GM12878 (cell line): ENCODE data around the gene TFAP2B. TPM values are rescaled to one million over a fixed set of nuclear protein-coding genes. Genes with fewer than 3 reads are reported as not detected.

Experiments used
- ATAC-seq: fragments of 200-7000 bp; cut with Tn5 transposase; 3 replicates; pipeline ENCODE4 v1.9.1; 2020; ENCODE audit warnings: mild to moderate bottlenecking, moderate library complexity
- BruUV-seq: library from RNA; stranded (reverse); fragments of 400-500 nt; replicated peaks from 2 replicates; lab custom pipeline; 2021; lab: Mats Ljungman, UMichigan
- CTCF ChIA-PET: fragments of 300-600 bp; sonication (Branson Sonifier 250); formaldehyde crosslinking; extraction: SDS; loops from one replicate; lab custom pipeline; 2021; ENCODE audit warnings: inconsistent platforms; lab: Yijun Ruan, JAX
- POLR2A ChIA-PET: fragments of 350-600 bp; formaldehyde crosslinking; extraction: SDS; loops from one replicate; lab custom pipeline; 2021; ENCODE audit warnings: inconsistent platforms; lab: Charles Lee
- RAD21 ChIA-PET: fragments of 300-600 bp; sonication (Branson Sonifier 250); formaldehyde crosslinking; loops from one replicate; lab custom pipeline; 2023; ENCODE audit warnings: antibody characterized with exemption; ENCODE audit not compliant: unreplicated experiment; lab: Charles Lee
- SMC1A ChIA-PET: fragments of 300-600 bp; sonication (Branson Sonifier 250); formaldehyde crosslinking; loops from one replicate; lab custom pipeline; 2023; ENCODE audit not compliant: unreplicated experiment, uncharacterized antibody; lab: Charles Lee
- DNase-seq: peaks from one replicate; pipeline ENCODE4 v3.0.0-alpha.2; 2011; ENCODE audit warnings: low read depth, low spot score
- FAIRE-seq: peaks from 3 replicates; lab custom pipeline; 2011; peaks lifted over from hg19 to GRCh38; lab: Jason Lieb, UNC
- H2AFZ ChIP-seq: 2 replicates; pipeline ENCODE4 v1.6.0; 2011; ENCODE audit warnings: low read depth, low read length, control low read depth; ENCODE audit not compliant: control insufficient read depth
- H3K27ac ChIP-seq: 2 replicates; pipeline ENCODE4 v1.5.1; 2011; ENCODE audit warnings: control low read depth; ENCODE audit not compliant: control insufficient read depth, insufficient read depth
- H3K27me3 ChIP-seq, 2 experiments: replicated peaks in 1 of 2; 2 replicates each; pipeline versions ENCODE4 v1.6.0 to v1.6.1; 2011; ENCODE audit warnings: low read length in 1 of 2; ENCODE audit not compliant: control insufficient read depth in 2 of 2, insufficient read depth in 2 of 2
- H3K36me3 ChIP-seq, 2 experiments: 2 replicates each; pipeline ENCODE4 v1.5.1; 2011; ENCODE audit warnings: low read length in 1 of 2; ENCODE audit not compliant: control insufficient read depth in 2 of 2, insufficient read depth in 2 of 2
- H3K4me1 ChIP-seq: 2 replicates; pipeline ENCODE4 v1.6.1; 2011; ENCODE audit warnings: mild to moderate bottlenecking, low read length, moderate library complexity, mixed read lengths; ENCODE audit not compliant: control insufficient read depth, insufficient read depth
- H3K4me2 ChIP-seq: 2 replicates; pipeline ENCODE4 v1.6.0; 2011; ENCODE audit warnings: control low read depth; ENCODE audit not compliant: control insufficient read depth, insufficient read depth
- H3K4me3 ChIP-seq: fragments of 200-600 bp; sonication (generic); 2 replicates; pipeline ENCODE4 v1.5.1; 2016
- H3K79me2 ChIP-seq: 2 replicates; pipeline ENCODE4 v1.6.0; 2011; ENCODE audit warnings: low read length; ENCODE audit not compliant: control insufficient read depth, insufficient read depth
- H3K9ac ChIP-seq: 2 replicates; pipeline ENCODE4 v1.8.0; 2011; ENCODE audit warnings: low read length, control low read depth, mixed read lengths; ENCODE audit not compliant: control insufficient read depth, insufficient read depth
- H3K9me3 ChIP-seq: replicated peaks from 3 replicates; pipeline ENCODE4 v1.5.1; 2011; ENCODE audit warnings: mild to moderate bottlenecking, low read length; ENCODE audit not compliant: control insufficient read depth, insufficient read depth
- H4K20me1 ChIP-seq: 2 replicates; pipeline ENCODE4 v1.6.0; 2011; ENCODE audit not compliant: control insufficient read depth, insufficient read depth
- CHD1 ChIP-seq: IDR thresholded peaks from 2 replicates; pipeline ENCODE4 v1.6.1; 2012; ENCODE audit warnings: low read depth, low read length, improper control_type of control experiment
- CTCF ChIP-seq, 3 experiments: IDR thresholded peaks in 2 of 3; conservative IDR thresholded peaks in 1 of 3; 2 replicates each; pipeline ENCODE4 v1.5.1; 2011; ENCODE audit warnings: low read depth in 3 of 3, low read length in 3 of 3, mild to moderate bottlenecking in 3 of 3, control low read depth in 2 of 3, moderate library complexity in 2 of 3, inconsistent platforms in 1 of 3, mixed read lengths in 1 of 3; ENCODE audit not compliant: control insufficient read depth in 2 of 3, insufficient read depth in 1 of 3; ENCODE audit errors: extremely low read depth in 1 of 3
- MYB ChIP-seq: fragments of 150-350 bp; IDR thresholded peaks from 2 replicates; pipeline ENCODE4 v1.6.1; 2014; ENCODE audit warnings: mild to moderate bottlenecking, low read depth, low read length, borderline replicate concordance
- USF1 ChIP-seq: IDR thresholded peaks from 2 replicates; pipeline ENCODE4 v1.6.1; 2011; ENCODE audit warnings: borderline replicate concordance, low read depth, mild to moderate bottlenecking, moderate library complexity, mixed read lengths, low read length; ENCODE audit not compliant: insufficient read depth; ENCODE audit errors: extremely low read length
- YY1 ChIP-seq: IDR thresholded peaks from 2 replicates; pipeline ENCODE4 v1.6.1; 2011; ENCODE audit warnings: low read depth, mild to moderate bottlenecking, low read length
- in situ Hi-C: fragments of 300-500 bp; cut with MboI; formaldehyde crosslinking; loops from 9 replicates; pipeline ENCODE4 v1.14.3; 2018; ENCODE audit warnings: mixed read lengths
- intact Hi-C: fragments of 100-400 bp; cut with micrococcal nuclease; formaldehyde crosslinking; loops from one replicate; pipeline ENCODE4 v1.14.2; 2022; ENCODE audit not compliant: unreplicated experiment
- polyA plus RNA-seq, 11 experiments: library from polyadenylated mRNA; depleted of rRNA in 4 of 11; unstranded in 6 of 11; stranded (reverse) in 5 of 11; fragments of >200 nt; fragmentation: Nextera tagmentation in 4 of 11; fragmentation: Illumina TruSeq in 1 of 11; extraction: Ambion mirVana in 4 of 11; extraction: Trizol in 1 of 11; gene quantifications; 1 replicate in 1 of 11; 2 replicates in 10 of 11; pipeline versions ENCODE4 v1.2.1 to v1.2.3, GENCODE V29; 2011 to 2016; ENCODE audit warnings: inconsistent platforms in 2 of 11, missing spikeins in 2 of 11, low read depth in 1 of 11
- total RNA-seq, 4 experiments: library from RNA; depleted of rRNA in 3 of 4; stranded (reverse); fragments of >200 nt in 3 of 4; fragmentation: Illumina TruSeq in 1 of 4; extraction: Trizol in 1 of 4; gene quantifications; 2 replicates each; pipeline versions ENCODE4 v1.2.1 to v1.2.3, GENCODE V29; 2013 to 2021

TFAP2B gene
- total and polyA plus RNA-seq, 10 of the 15 experiments (the other 5 are each of a cell fraction or from before 2014, with no cell fraction given) = 0.03 to 0.15 (median 0.07) TPM; not detected in 5

- SMC1A ChIA-PET = interaction anchor here (1.1 kb wide), 1 partner anchor 16 kb away, joined by 3 read pairs; no protein-coding TSS in a partner anchor
These were observed 40.0 kb upstream of the TFAP2B start for GRCh38 chr6:50778696-50779095.

More at GRCh38 chr6:50778696-50779095, 40.0 kb upstream of the TFAP2B start:
- no peak for TF ChIP-seq CHD1
- no peak for TF ChIP-seq CTCF (IDR thresholded peaks at IDR 0.05 in 2 of 3, conservative IDR thresholded peaks at IDR 0.05 in 1 of 3; ENCODE audit: control insufficient read depth in 2 of 3, extremely low read depth in 1 of 3, insufficient read depth in 1 of 3, low read depth in 3 of 3, low read length in 3 of 3)
- no peak for TF ChIP-seq USF1
- no peak for TF ChIP-seq MYB
- no peak for TF ChIP-seq YY1
- Histone ChIP-seq H3K27ac (no peak overlapping the region), H3K79me2 (no peaks in the 10 kb centered on the region), H3K4me3 (no peak overlapping the region), H3K4me2 (no peak overlapping the region), H4K20me1 (no peaks in the 10 kb centered on the region), H3K4me1 (no peaks in the 10 kb centered on the region), H3K9me3 (no peaks in the 10 kb centered on the region), H3K36me3 (no peaks in the 10 kb centered on the region), H3K27me3 (no peaks in the 10 kb centered on the region), H3K9ac (no peak overlapping the region), H2AFZ (no peak overlapping the region)
- in situ Hi-C loops = no loop called here
- RAD21 ChIA-PET = no interaction called here
- ATAC-seq = no peak
- intact Hi-C loops = no loop called here
- CTCF ChIA-PET = no interaction called here
- no TSS peak for BruUV-seq
- POLR2A ChIA-PET = no interaction called here
- no peak for FAIRE-seq
- DNase-seq = no peak
